GM12878 (cell line): ENCODE results near the gene R3HDM2. TPM values are rescaled to one million over a fixed set of nuclear protein-coding genes. Genes with fewer than 3 reads are reported as not detected.

Source experiments
- ATAC-seq: fragments of 200-7000 bp; cut with Tn5 transposase; 3 replicates; pipeline ENCODE4 v1.9.1; 2020; ENCODE audit warnings: mild to moderate bottlenecking, moderate library complexity
- BruUV-seq: library from RNA; stranded (reverse); fragments of 400-500 nt; replicated peaks from 2 replicates; lab custom pipeline; 2021; lab: Mats Ljungman, UMichigan
- CTCF ChIA-PET: fragments of 300-600 bp; sonication (Branson Sonifier 250); formaldehyde crosslinking; extraction: SDS; loops from one replicate; lab custom pipeline; 2021; ENCODE audit warnings: inconsistent platforms; lab: Yijun Ruan, JAX
- POLR2A ChIA-PET: fragments of 350-600 bp; formaldehyde crosslinking; extraction: SDS; loops from one replicate; lab custom pipeline; 2021; ENCODE audit warnings: inconsistent platforms; lab: Charles Lee
- RAD21 ChIA-PET: fragments of 300-600 bp; sonication (Branson Sonifier 250); formaldehyde crosslinking; loops from one replicate; lab custom pipeline; 2023; ENCODE audit warnings: antibody characterized with exemption; ENCODE audit not compliant: unreplicated experiment; lab: Charles Lee
- SMC1A ChIA-PET: fragments of 300-600 bp; sonication (Branson Sonifier 250); formaldehyde crosslinking; loops from one replicate; lab custom pipeline; 2023; ENCODE audit not compliant: unreplicated experiment, uncharacterized antibody; lab: Charles Lee
- DNase-seq: peaks from one replicate; pipeline ENCODE4 v3.0.0-alpha.2; 2011; ENCODE audit warnings: low read depth, low spot score
- FAIRE-seq: peaks from 3 replicates; lab custom pipeline; 2011; peaks lifted over from hg19 to GRCh38; lab: Jason Lieb, UNC
- H2AFZ ChIP-seq: 2 replicates; pipeline ENCODE4 v1.6.0; 2011; ENCODE audit warnings: low read depth, low read length, control low read depth; ENCODE audit not compliant: control insufficient read depth
- H3K27ac ChIP-seq: 2 replicates; pipeline ENCODE4 v1.5.1; 2011; ENCODE audit warnings: control low read depth; ENCODE audit not compliant: control insufficient read depth, insufficient read depth
- H3K27me3 ChIP-seq, 2 experiments: replicated peaks in 1 of 2; 2 replicates each; pipeline versions ENCODE4 v1.6.0 to v1.6.1; 2011; ENCODE audit warnings: low read length in 1 of 2; ENCODE audit not compliant: control insufficient read depth in 2 of 2, insufficient read depth in 2 of 2
- H3K36me3 ChIP-seq, 2 experiments: 2 replicates each; pipeline ENCODE4 v1.5.1; 2011; ENCODE audit warnings: low read length in 1 of 2; ENCODE audit not compliant: control insufficient read depth in 2 of 2, insufficient read depth in 2 of 2
- H3K4me1 ChIP-seq: 2 replicates; pipeline ENCODE4 v1.6.1; 2011; ENCODE audit warnings: mild to moderate bottlenecking, low read length, moderate library complexity, mixed read lengths; ENCODE audit not compliant: control insufficient read depth, insufficient read depth
- H3K4me2 ChIP-seq: 2 replicates; pipeline ENCODE4 v1.6.0; 2011; ENCODE audit warnings: control low read depth; ENCODE audit not compliant: control insufficient read depth, insufficient read depth
- H3K4me3 ChIP-seq: fragments of 200-600 bp; sonication (generic); 2 replicates; pipeline ENCODE4 v1.5.1; 2016
- H3K79me2 ChIP-seq: 2 replicates; pipeline ENCODE4 v1.6.0; 2011; ENCODE audit warnings: low read length; ENCODE audit not compliant: control insufficient read depth, insufficient read depth
- H3K9ac ChIP-seq: 2 replicates; pipeline ENCODE4 v1.8.0; 2011; ENCODE audit warnings: low read length, control low read depth, mixed read lengths; ENCODE audit not compliant: control insufficient read depth, insufficient read depth
- H3K9me3 ChIP-seq: replicated peaks from 3 replicates; pipeline ENCODE4 v1.5.1; 2011; ENCODE audit warnings: mild to moderate bottlenecking, low read length; ENCODE audit not compliant: control insufficient read depth, insufficient read depth
- H4K20me1 ChIP-seq: 2 replicates; pipeline ENCODE4 v1.6.0; 2011; ENCODE audit not compliant: control insufficient read depth, insufficient read depth
- EGR1 ChIP-seq, 2 experiments: IDR thresholded peaks; 1 replicate in 1 of 2; 2 replicates in 1 of 2; pipeline ENCODE4 v1.6.1; 2011 to 2012; ENCODE audit warnings: low read depth in 2 of 2, low read length in 2 of 2, borderline replicate concordance in 1 of 2, mild to moderate bottlenecking in 1 of 2, moderate library complexity in 1 of 2
- NFIC ChIP-seq: IDR thresholded peaks from 2 replicates; pipeline ENCODE4 v1.6.1; 2012; ENCODE audit warnings: low read depth, mild to moderate bottlenecking, inconsistent platforms, low read length, moderate library complexity
- RELA ChIP-seq: fragments of 450-650 bp; IDR thresholded peaks from 2 replicates; pipeline ENCODE4 v1.8.0; 2014; ENCODE audit warnings: borderline replicate concordance; ENCODE audit not compliant: partially characterized antibody
- STAT3 ChIP-seq: IDR thresholded peaks from 2 replicates; pipeline ENCODE4 v1.6.1; 2011; ENCODE audit warnings: low read depth, low read length, improper control_type of control experiment
- TBL1XR1 ChIP-seq: IDR thresholded peaks from 2 replicates; pipeline ENCODE4 v1.6.1; 2012; ENCODE audit warnings: low read depth, low read length, improper control_type of control experiment
- TCF7 ChIP-seq: IDR thresholded peaks from 2 replicates; pipeline ENCODE4 v1.6.1; 2014; ENCODE audit warnings: antibody characterized with exemption, borderline replicate concordance
- WGBS: methylation state at CpG from one replicate; pipeline ENCODE4 v1.1.6; 2016; ENCODE audit warnings: low lambda C conversion rate; ENCODE audit not compliant: insufficient replicate concordance, insufficient coverage; ENCODE audit errors: missing lambda C conversion rate; 5-methylcytosine and 5-hydroxymethylcytosine counted together
- in situ Hi-C: fragments of 300-500 bp; cut with MboI; formaldehyde crosslinking; loops from 9 replicates; pipeline ENCODE4 v1.14.3; 2018; ENCODE audit warnings: mixed read lengths
- intact Hi-C: fragments of 100-400 bp; cut with micrococcal nuclease; formaldehyde crosslinking; loops from one replicate; pipeline ENCODE4 v1.14.2; 2022; ENCODE audit not compliant: unreplicated experiment
- polyA plus RNA-seq, 11 experiments: library from polyadenylated mRNA; depleted of rRNA in 4 of 11; unstranded in 6 of 11; stranded (reverse) in 5 of 11; fragments of >200 nt; fragmentation: Nextera tagmentation in 4 of 11; fragmentation: Illumina TruSeq in 1 of 11; extraction: Ambion mirVana in 4 of 11; extraction: Trizol in 1 of 11; gene quantifications; 1 replicate in 1 of 11; 2 replicates in 10 of 11; pipeline versions ENCODE4 v1.2.1 to v1.2.3, GENCODE V29; 2011 to 2016; ENCODE audit warnings: inconsistent platforms in 2 of 11, missing spikeins in 2 of 11, low read depth in 1 of 11
- total RNA-seq, 4 experiments: library from RNA; depleted of rRNA in 3 of 4; stranded (reverse); fragments of >200 nt in 3 of 4; fragmentation: Illumina TruSeq in 1 of 4; extraction: Trizol in 1 of 4; gene quantifications; 2 replicates each; pipeline versions ENCODE4 v1.2.1 to v1.2.3, GENCODE V29; 2013 to 2021
- TF ChIP-seq, protein P1 (sequence below): IDR thresholded peaks from 2 replicates; pipeline ENCODE4 v1.6.1; 2012; ENCODE audit warnings: mild to moderate bottlenecking, low read depth, low read length
- TF ChIP-seq, protein P2 (sequence below): fragments of 450-650 bp; IDR thresholded peaks from 2 replicates; pipeline ENCODE4 v1.6.1; 2016; ENCODE audit warnings: mild to moderate bottlenecking
- TF ChIP-seq, protein P3 (sequence below): fragments of 450-650 bp; IDR thresholded peaks from 2 replicates; pipeline ENCODE4 v1.6.1; 2017; ENCODE audit warnings: mild to moderate bottlenecking, low read depth, inconsistent platforms; ENCODE audit not compliant: poor library complexity, severe bottlenecking

The R3HDM2 gene
- total and polyA plus RNA-seq, 10 of the 15 experiments (the other 5 are each of a cell fraction or from before 2014, with no cell fraction given): 4.6 to 26.1 (median 11.2) TPM

DNA sequence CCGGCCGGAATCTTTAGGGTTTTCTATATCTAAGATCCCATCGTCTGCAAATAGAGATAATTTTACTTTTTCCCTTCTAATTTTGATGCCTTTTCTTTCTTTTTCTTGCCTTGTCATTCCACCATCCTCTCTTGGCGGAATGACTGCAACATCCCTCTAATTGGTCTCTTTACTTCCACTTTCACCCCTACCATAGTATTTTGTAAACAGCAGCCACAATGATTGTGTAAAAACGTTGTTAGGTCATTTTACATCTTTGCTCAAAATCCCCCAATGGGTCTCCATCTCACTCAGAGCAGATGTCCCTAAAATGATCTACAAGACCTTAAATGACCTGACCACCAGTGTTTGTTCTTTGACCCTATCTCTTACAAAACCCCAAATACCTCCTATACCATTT is 99.9 kb downstream of the R3HDM2 start (continued):
- TF ChIP-seq STAT3: no peak
- no peak for TF ChIP-seq RELA

DNA sequence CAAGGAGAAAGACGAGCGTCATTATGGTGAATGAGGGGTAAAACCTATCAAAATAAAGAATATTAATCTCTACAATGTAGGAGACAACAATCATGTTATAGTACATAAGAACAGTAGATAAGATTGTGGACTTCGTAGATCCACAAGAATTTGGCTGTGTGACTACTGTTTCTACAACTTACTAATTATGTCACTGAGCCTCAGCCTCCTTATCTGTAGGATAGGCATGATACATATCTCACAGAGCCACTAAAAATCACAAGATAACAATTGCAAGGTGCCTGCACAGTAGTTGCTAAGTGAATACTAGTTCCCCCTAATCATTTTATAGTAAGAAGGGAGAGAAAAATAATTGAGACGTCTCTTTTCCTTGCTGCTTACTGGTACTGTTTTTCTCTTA is 101.6 kb downstream of the R3HDM2 start:
- H3K4me3 ChIP-seq: no peak overlapping the region
- ChIA-PET CTCF (interaction anchor here (1.0 kb wide), 1 partner anchor 124 kb away, joined by 3 read pairs; no protein-coding TSS in a partner anchor), POLR2A (no interaction called here), RAD21 (no interaction called here), SMC1A (interaction anchor here (1.2 kb wide), 1 partner anchor 32 kb away, joined by 3 read pairs; no protein-coding TSS in a partner anchor)
- H3K27me3 ChIP-seq: no peaks in the 10 kb centered on the region
- FAIRE-seq (no peak), DNase-seq (no peak), ATAC-seq (no peak)
- BruUV-seq: no TSS peak
- no peaks in the 10 kb centered on the region for H3K9me3 ChIP-seq
- H2AFZ ChIP-seq: no peak overlapping the region
- H3K4me1 ChIP-seq: no peaks in the 10 kb centered on the region
- no peaks in the 10 kb centered on the region; a peak in 1 of 4 replicates for H3K36me3 ChIP-seq
- in situ Hi-C loops: no loop called here
- no peak overlapping the region for H3K4me2 ChIP-seq
- H3K9ac ChIP-seq: no peak overlapping the region
- 80% methylated on average over 4 of the region's 4 CpGs for WGBS
- no peaks in the 10 kb centered on the region for H3K79me2 ChIP-seq
- H4K20me1 ChIP-seq: no peaks in the 10 kb centered on the region
- intact Hi-C loops: no loop called here
- no peak overlapping the region for H3K27ac ChIP-seq
- TF ChIP-seq TCF7: no peak
- TF ChIP-seq EGR1 (IDR thresholded peaks at IDR 0.05; ENCODE audit: borderline replicate concordance in 1 of 2, low read depth in 2 of 2, low read length in 2 of 2): no peak
- no peak for TF ChIP-seq TBL1XR1

DNA sequence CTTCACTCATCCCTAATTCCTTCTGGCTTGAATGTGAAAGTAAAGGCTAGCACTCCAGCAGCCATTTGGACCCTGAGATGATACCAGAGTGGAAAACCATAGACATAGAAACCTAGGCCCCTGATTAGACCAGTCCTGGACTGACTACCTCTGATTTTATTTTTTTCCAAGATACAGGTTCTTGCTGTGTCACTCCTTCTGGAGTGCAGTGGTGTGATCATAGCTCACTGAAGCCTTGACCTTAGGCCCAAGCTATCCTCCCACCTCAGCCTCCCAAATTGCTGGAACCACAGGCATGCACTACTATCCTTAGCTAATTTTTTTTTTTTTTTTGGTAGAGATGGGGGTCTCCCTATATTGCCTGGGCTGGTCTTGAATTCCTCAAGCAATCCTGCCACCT is 105.4 kb downstream of the R3HDM2 start:
- CTCF ChIA-PET: interaction anchor here (1.6 kb wide), 1 partner anchor 133 kb away, joined by 3 read pairs; no protein-coding TSS in a partner anchor
- SMC1A ChIA-PET: interaction anchor here (1.2 kb wide), 1 partner anchor 10 kb away, joined by 4 read pairs; no protein-coding TSS in a partner anchor
- intact Hi-C loops (no loop called here), in situ Hi-C loops (no loop called here)
- H3K9ac ChIP-seq: no peak overlapping the region
- DNase-seq (no peak), ATAC-seq (no peak), FAIRE-seq (no peak)
- no peak overlapping the region for H3K4me2 ChIP-seq
- H3K36me3 ChIP-seq: no peaks in the 10 kb centered on the region
- H3K4me3 ChIP-seq: no peak overlapping the region
- RAD21 ChIA-PET: no interaction called here
- no peak overlapping the region for H3K27ac ChIP-seq
- no peaks in the 10 kb centered on the region for H3K27me3 ChIP-seq
- H2AFZ ChIP-seq: no peak overlapping the region
- BruUV-seq: no TSS peak
- no peaks in the 10 kb centered on the region for H3K9me3 ChIP-seq
- H4K20me1 ChIP-seq: no peaks in the 10 kb centered on the region
- no peaks in the 10 kb centered on the region for H3K79me2 ChIP-seq
- POLR2A ChIA-PET: interaction anchor here (0.6 kb wide), 1 partner anchor 95 kb away, joined by 3 read pairs; no protein-coding TSS in a partner anchor
- no peaks in the 10 kb centered on the region for H3K4me1 ChIP-seq
- TF ChIP-seq, protein P1, sequence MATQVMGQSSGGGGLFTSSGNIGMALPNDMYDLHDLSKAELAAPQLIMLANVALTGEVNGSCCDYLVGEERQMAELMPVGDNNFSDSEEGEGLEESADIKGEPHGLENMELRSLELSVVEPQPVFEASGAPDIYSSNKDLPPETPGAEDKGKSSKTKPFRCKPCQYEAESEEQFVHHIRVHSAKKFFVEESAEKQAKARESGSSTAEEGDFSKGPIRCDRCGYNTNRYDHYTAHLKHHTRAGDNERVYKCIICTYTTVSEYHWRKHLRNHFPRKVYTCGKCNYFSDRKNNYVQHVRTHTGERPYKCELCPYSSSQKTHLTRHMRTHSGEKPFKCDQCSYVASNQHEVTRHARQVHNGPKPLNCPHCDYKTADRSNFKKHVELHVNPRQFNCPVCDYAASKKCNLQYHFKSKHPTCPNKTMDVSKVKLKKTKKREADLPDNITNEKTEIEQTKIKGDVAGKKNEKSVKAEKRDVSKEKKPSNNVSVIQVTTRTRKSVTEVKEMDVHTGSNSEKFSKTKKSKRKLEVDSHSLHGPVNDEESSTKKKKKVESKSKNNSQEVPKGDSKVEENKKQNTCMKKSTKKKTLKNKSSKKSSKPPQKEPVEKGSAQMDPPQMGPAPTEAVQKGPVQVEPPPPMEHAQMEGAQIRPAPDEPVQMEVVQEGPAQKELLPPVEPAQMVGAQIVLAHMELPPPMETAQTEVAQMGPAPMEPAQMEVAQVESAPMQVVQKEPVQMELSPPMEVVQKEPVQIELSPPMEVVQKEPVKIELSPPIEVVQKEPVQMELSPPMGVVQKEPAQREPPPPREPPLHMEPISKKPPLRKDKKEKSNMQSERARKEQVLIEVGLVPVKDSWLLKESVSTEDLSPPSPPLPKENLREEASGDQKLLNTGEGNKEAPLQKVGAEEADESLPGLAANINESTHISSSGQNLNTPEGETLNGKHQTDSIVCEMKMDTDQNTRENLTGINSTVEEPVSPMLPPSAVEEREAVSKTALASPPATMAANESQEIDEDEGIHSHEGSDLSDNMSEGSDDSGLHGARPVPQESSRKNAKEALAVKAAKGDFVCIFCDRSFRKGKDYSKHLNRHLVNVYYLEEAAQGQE: no peak
- no peak for TF ChIP-seq NFIC
- TF ChIP-seq, protein P2, sequence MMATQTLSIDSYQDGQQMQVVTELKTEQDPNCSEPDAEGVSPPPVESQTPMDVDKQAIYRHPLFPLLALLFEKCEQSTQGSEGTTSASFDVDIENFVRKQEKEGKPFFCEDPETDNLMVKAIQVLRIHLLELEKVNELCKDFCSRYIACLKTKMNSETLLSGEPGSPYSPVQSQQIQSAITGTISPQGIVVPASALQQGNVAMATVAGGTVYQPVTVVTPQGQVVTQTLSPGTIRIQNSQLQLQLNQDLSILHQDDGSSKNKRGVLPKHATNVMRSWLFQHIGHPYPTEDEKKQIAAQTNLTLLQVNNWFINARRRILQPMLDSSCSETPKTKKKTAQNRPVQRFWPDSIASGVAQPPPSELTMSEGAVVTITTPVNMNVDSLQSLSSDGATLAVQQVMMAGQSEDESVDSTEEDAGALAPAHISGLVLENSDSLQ: no peak
- TF ChIP-seq, protein P3, sequence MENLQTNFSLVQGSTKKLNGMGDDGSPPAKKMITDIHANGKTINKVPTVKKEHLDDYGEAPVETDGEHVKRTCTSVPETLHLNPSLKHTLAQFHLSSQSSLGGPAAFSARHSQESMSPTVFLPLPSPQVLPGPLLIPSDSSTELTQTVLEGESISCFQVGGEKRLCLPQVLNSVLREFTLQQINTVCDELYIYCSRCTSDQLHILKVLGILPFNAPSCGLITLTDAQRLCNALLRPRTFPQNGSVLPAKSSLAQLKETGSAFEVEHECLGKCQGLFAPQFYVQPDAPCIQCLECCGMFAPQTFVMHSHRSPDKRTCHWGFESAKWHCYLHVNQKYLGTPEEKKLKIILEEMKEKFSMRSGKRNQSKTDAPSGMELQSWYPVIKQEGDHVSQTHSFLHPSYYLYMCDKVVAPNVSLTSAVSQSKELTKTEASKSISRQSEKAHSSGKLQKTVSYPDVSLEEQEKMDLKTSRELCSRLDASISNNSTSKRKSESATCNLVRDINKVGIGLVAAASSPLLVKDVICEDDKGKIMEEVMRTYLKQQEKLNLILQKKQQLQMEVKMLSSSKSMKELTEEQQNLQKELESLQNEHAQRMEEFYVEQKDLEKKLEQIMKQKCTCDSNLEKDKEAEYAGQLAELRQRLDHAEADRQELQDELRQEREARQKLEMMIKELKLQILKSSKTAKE: no peak
